SK-N-SH treated with all-trans-retinoic acid at 6 μM for 48 hours (cell line): ENCODE data around the gene FBXL19.

ENCODE experiments used
- ATAC-seq: fragments of 200-7000 bp; cut with Tn5 transposase; 3 replicates; pipeline ENCODE4 v1.9.1; 2020; ENCODE audit warnings: mild to moderate bottlenecking, moderate library complexity
- ARNTL ChIP-seq: fragments of 450-650 bp; formaldehyde crosslinking; IDR thresholded peaks from 2 replicates; pipeline ENCODE4 v1.5.0; 2020; ENCODE audit warnings: low read depth, mild to moderate bottlenecking, moderate library complexity, borderline replicate concordance
- BACH2 ChIP-seq: fragments of 250-450 bp; sonication (Bioruptor Pico); IDR thresholded peaks from 2 replicates; pipeline ENCODE4 v1.9.0; 2021; ENCODE audit warnings: mild to moderate bottlenecking, borderline replicate concordance
- CSDC2 ChIP-seq: fragments of 250-450 bp; sonication (Bioruptor Pico); IDR thresholded peaks from 2 replicates; pipeline ENCODE4 v1.5.0; 2020; ENCODE audit warnings: mild to moderate bottlenecking, moderate library complexity
- ESRRG ChIP-seq: fragments of 250-450 bp; sonication (Bioruptor Pico); IDR thresholded peaks from 2 replicates; pipeline ENCODE4 v1.6.1; 2021; ENCODE audit warnings: mild to moderate bottlenecking
- GLIS3 ChIP-seq: fragments of 250-450 bp; sonication (Bioruptor Pico); IDR thresholded peaks from 2 replicates; pipeline ENCODE4 v1.5.0; 2020; ENCODE audit warnings: mild to moderate bottlenecking, moderate library complexity
- ISL1 ChIP-seq: fragments of 250-450 bp; sonication (Bioruptor Pico); IDR thresholded peaks from 2 replicates; pipeline ENCODE4 v2.1.2; 2022; ENCODE audit warnings: mild to moderate bottlenecking, moderate library complexity
- PATZ1 ChIP-seq: fragments of 250-450 bp; sonication (Bioruptor Pico); IDR thresholded peaks from 2 replicates; pipeline ENCODE4 v1.8.0; 2020; ENCODE audit warnings: mild to moderate bottlenecking, moderate library complexity, borderline replicate concordance
- PPARA ChIP-seq: fragments of 250-450 bp; sonication (Bioruptor Pico); IDR thresholded peaks from 2 replicates; pipeline ENCODE4 v1.5.0; 2020; ENCODE audit warnings: mild to moderate bottlenecking, borderline replicate concordance
- RARB ChIP-seq: fragments of 250-450 bp; sonication (Bioruptor Pico); IDR thresholded peaks from 2 replicates; pipeline ENCODE4 v1.8.0; 2021; ENCODE audit warnings: mild to moderate bottlenecking, moderate library complexity
- SNAI2 ChIP-seq: fragments of 250-450 bp; sonication (Bioruptor Pico); IDR thresholded peaks from 2 replicates; pipeline ENCODE4 v1.5.0; 2020; ENCODE audit warnings: mild to moderate bottlenecking, moderate library complexity
- ZC3H10 ChIP-seq: fragments of 250-450 bp; sonication (Bioruptor Pico); IDR thresholded peaks from 2 replicates; pipeline ENCODE4 v1.5.1; 2021; ENCODE audit warnings: mild to moderate bottlenecking, moderate library complexity
- ZFP3 ChIP-seq: fragments of 250-450 bp; sonication (Bioruptor Pico); IDR thresholded peaks from 2 replicates; pipeline ENCODE4 v1.5.0; 2020; ENCODE audit warnings: mild to moderate bottlenecking, moderate library complexity
- ZFP30 ChIP-seq: fragments of 450-650 bp; formaldehyde crosslinking; IDR thresholded peaks from 2 replicates; pipeline ENCODE4 v1.5.0; 2022; ENCODE audit warnings: mild to moderate bottlenecking, moderate library complexity
- ZNF565 ChIP-seq: fragments of 450-650 bp; formaldehyde crosslinking; conservative IDR thresholded peaks from 2 replicates; pipeline ENCODE4 v1.5.0; 2020; ENCODE audit warnings: low read depth, mild to moderate bottlenecking, moderate library complexity
- ZNF70 ChIP-seq: fragments of 450-650 bp; formaldehyde crosslinking; IDR thresholded peaks from 2 replicates; pipeline ENCODE4 v1.5.0; 2020; ENCODE audit warnings: mild to moderate bottlenecking, moderate library complexity
- TF ChIP-seq, protein P1 (sequence below): fragments of 250-450 bp; sonication (Bioruptor Pico); IDR thresholded peaks from 2 replicates; pipeline ENCODE4 v1.8.0; 2021; ENCODE audit warnings: low read depth, mild to moderate bottlenecking, moderate library complexity, borderline replicate concordance
- TF ChIP-seq, protein P2 (sequence below): fragments of 250-450 bp; sonication (Bioruptor Pico); IDR thresholded peaks from 2 replicates; pipeline ENCODE4 v1.5.1; 2021; ENCODE audit warnings: mild to moderate bottlenecking, moderate library complexity
- TF ChIP-seq, protein P3 (sequence below): fragments of 250-450 bp; sonication (Bioruptor Pico); IDR thresholded peaks from 2 replicates; pipeline ENCODE4 v1.5.0; 2020; ENCODE audit warnings: mild to moderate bottlenecking, moderate library complexity

The FBXL19 gene

DNA sequence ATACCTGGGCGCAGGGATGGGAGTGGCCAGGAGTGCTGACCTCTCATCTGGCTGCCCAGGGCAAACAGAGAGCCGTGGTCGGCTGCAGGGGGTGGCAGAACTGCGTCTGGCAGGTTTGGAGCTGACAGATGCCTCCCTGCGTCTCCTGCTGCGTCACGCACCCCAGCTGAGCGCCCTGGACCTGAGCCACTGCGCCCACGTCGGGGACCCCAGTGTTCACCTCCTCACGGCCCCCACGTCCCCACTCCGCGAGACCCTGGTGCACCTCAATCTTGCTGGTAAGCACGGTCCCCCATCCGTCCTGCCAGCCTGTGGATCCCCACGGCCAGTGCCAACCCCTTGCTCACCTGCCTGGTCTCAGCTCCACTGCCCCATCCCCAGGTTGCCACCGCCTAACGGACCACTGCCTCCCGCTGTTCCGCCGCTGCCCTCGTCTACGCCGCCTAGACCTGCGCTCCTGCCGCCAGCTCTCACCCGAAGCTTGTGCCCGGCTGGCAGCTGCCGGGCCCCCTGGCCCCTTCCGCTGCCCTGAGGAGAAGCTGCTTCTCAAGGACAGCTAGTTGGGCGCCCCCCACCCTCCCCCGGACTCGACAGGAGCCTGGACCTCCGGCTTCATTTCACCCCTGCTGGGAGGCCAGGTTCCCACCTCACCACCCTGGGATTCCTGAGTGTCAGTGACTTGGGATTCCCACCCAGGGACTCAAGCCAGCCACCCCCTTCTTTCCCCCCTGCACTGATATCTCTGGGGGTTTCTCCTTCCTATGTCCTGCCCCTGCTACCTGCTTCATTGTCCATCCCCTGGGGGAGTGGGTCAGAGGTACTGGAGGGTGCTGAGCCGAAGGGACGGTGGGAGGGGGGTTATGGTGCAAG, 23.5 kb downstream of the FBXL19 start:
- ATAC-seq, result no peak
- TF ChIP-seq BACH2 (no peak), ZFP30 (CRISPR knock-in tag) (no peak), ZNF70 (CRISPR knock-in tag) (no peak), ARNTL (CRISPR knock-in tag) (no peak), PPARA (CRISPR knock-in tag) (no peak)
- TF ChIP-seq, protein P1, sequence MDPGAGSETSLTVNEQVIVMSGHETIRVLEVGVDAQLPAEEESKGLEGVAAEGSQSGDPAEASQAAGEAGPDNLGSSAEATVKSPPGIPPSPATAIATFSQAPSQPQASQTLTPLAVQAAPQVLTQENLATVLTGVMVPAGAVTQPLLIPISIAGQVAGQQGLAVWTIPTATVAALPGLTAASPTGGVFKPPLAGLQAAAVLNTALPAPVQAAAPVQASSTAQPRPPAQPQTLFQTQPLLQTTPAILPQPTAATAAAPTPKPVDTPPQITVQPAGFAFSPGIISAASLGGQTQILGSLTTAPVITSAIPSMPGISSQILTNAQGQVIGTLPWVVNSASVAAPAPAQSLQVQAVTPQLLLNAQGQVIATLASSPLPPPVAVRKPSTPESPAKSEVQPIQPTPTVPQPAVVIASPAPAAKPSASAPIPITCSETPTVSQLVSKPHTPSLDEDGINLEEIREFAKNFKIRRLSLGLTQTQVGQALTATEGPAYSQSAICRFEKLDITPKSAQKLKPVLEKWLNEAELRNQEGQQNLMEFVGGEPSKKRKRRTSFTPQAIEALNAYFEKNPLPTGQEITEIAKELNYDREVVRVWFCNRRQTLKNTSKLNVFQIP (CRISPR knock-in tag), result no peak
- TF ChIP-seq, protein P2, sequence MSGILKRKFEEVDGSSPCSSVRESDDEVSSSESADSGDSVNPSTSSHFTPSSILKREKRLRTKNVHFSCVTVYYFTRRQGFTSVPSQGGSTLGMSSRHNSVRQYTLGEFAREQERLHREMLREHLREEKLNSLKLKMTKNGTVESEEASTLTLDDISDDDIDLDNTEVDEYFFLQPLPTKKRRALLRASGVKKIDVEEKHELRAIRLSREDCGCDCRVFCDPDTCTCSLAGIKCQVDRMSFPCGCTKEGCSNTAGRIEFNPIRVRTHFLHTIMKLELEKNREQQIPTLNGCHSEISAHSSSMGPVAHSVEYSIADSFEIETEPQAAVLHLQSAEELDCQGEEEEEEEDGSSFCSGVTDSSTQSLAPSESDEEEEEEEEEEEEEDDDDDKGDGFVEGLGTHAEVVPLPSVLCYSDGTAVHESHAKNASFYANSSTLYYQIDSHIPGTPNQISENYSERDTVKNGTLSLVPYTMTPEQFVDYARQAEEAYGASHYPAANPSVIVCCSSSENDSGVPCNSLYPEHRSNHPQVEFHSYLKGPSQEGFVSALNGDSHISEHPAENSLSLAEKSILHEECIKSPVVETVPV, result no peak

- TF ChIP-seq ARNTL (CRISPR knock-in tag) (no peak), ZFP3 (CRISPR knock-in tag) (no peak), ZC3H10 (CRISPR knock-in tag) (no peak), ISL1 (CRISPR knock-in tag) (no peak), RARB (no peak), ZNF70 (CRISPR knock-in tag) (no peak), ESRRG (no peak), GLIS3 (CRISPR knock-in tag) (no peak), SNAI2 (no peak), ZNF565 (CRISPR knock-in tag) (no peak), CSDC2 (CRISPR knock-in tag) (no peak)
- TF ChIP-seq, protein P3, sequence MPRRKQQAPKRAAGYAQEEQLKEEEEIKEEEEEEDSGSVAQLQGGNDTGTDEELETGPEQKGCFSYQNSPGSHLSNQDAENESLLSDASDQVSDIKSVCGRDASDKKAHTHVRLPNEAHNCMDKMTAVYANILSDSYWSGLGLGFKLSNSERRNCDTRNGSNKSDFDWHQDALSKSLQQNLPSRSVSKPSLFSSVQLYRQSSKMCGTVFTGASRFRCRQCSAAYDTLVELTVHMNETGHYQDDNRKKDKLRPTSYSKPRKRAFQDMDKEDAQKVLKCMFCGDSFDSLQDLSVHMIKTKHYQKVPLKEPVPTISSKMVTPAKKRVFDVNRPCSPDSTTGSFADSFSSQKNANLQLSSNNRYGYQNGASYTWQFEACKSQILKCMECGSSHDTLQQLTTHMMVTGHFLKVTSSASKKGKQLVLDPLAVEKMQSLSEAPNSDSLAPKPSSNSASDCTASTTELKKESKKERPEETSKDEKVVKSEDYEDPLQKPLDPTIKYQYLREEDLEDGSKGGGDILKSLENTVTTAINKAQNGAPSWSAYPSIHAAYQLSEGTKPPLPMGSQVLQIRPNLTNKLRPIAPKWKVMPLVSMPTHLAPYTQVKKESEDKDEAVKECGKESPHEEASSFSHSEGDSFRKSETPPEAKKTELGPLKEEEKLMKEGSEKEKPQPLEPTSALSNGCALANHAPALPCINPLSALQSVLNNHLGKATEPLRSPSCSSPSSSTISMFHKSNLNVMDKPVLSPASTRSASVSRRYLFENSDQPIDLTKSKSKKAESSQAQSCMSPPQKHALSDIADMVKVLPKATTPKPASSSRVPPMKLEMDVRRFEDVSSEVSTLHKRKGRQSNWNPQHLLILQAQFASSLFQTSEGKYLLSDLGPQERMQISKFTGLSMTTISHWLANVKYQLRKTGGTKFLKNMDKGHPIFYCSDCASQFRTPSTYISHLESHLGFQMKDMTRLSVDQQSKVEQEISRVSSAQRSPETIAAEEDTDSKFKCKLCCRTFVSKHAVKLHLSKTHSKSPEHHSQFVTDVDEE (CRISPR knock-in tag), result no peak
- TF ChIP-seq, protein P1 (CRISPR knock-in tag), result no peak
- ATAC-seq, result no peak
Measured at GRCh38 chr16:30947541-30947858, 24.1 kb downstream of the FBXL19 start.

- ATAC-seq, result peak; percentile 76
- TF ChIP-seq ZNF70 (CRISPR knock-in tag) (no peak), PATZ1 (CRISPR knock-in tag) (no peak)
- TF ChIP-seq, protein P2, result no peak
- TF ChIP-seq, protein P3 (CRISPR knock-in tag), result no peak
Measured at GRCh38 chr16:30947859-30948666, 24.7 kb downstream of the FBXL19 start.
